Measurements from ENCODE around the gene MPP2.

- TF ChIP-seq CTCF (conservative IDR thresholded peaks at IDR 0.05 in 1 of 2, IDR thresholded peaks at IDR 0.05 in 1 of 2; ENCODE audit: extremely low read depth in 1 of 2, insufficient read depth in 1 of 2, low read depth in 1 of 2, low read length in 2 of 2) (no peak), EZH2 (IDR thresholded peaks at IDR 0.05; ENCODE audit: borderline replicate concordance, low read length) (no peak)
These were observed 24.4 kb downstream of the MPP2 start for GRCh38 chr17:43882761-43883415.

Measured in mammary epithelial cell (primary cell).